HepG2 (cell line): ENCODE data around the gene DDX59. TPM values are rescaled to one million over a fixed set of nuclear protein-coding genes. Genes with fewer than 3 reads are reported as not detected.

ENCODE experiments used
- CREM ChIP-seq, 2 experiments: sonication (generic) in 1 of 2; formaldehyde crosslinking in 1 of 2; IDR thresholded peaks; 2 replicates each; pipeline versions ENCODE4 v1.4.0 to v1.6.1; 2016 to 2020; ENCODE audit warnings: antibody characterized with exemption in 1 of 2, mild to moderate bottlenecking in 1 of 2, missing genetic modification reagents in 1 of 2
- FOXC1 ChIP-seq: sonication (generic); formaldehyde crosslinking; IDR thresholded peaks from 2 replicates; pipeline ENCODE4 v1.8.0; 2022; ENCODE audit warnings: mild to moderate bottlenecking, missing genetic modification reagents, borderline replicate concordance
- GTF2F1 ChIP-seq: fragments of 150-350 bp; IDR thresholded peaks from 2 replicates; pipeline ENCODE4 v1.6.1; 2014; ENCODE audit warnings: low read length
- KMT2B ChIP-seq: IDR thresholded peaks from 2 replicates; pipeline ENCODE4 v1.6.1; 2016; ENCODE audit warnings: missing genetic modification reagents, missing compliant biosample characterization
- MED13 ChIP-seq: sonication (generic); formaldehyde crosslinking; IDR thresholded peaks from 2 replicates; pipeline ENCODE4 v1.5.0; 2020; ENCODE audit warnings: missing genetic modification reagents
- POLR2G ChIP-seq: fragments of 200-400 bp; formaldehyde crosslinking; IDR thresholded peaks from 2 replicates; pipeline ENCODE4 v1.6.1; 2018; ENCODE audit warnings: mild to moderate bottlenecking, low read depth, low read length, moderate library complexity
- PRDM10 ChIP-seq: sonication (generic); formaldehyde crosslinking; IDR thresholded peaks from 2 replicates; pipeline ENCODE4 v1.4.0; 2020; ENCODE audit warnings: low read depth, missing genetic modification reagents
- RBAK ChIP-seq: sonication (generic); formaldehyde crosslinking; IDR thresholded peaks from 2 replicates; pipeline ENCODE4 v1.5.1; 2020; ENCODE audit warnings: mild to moderate bottlenecking, missing genetic modification reagents
- SIN3B ChIP-seq: fragments of 150-350 bp; IDR thresholded peaks from 2 replicates; pipeline ENCODE4 v1.6.1; 2014; ENCODE audit warnings: low read length
- THRA ChIP-seq: sonication (generic); formaldehyde crosslinking; IDR thresholded peaks from 2 replicates; pipeline ENCODE4 v1.4.0; 2020; ENCODE audit warnings: missing genetic modification reagents, borderline replicate concordance
- TOPORS ChIP-seq: sonication (generic); formaldehyde crosslinking; IDR thresholded peaks from 2 replicates; pipeline ENCODE4 v1.8.0; 2023; ENCODE audit warnings: mild to moderate bottlenecking, missing genetic modification reagents
- ZBTB3 ChIP-seq: sonication (generic); formaldehyde crosslinking; IDR thresholded peaks from 2 replicates; pipeline ENCODE4 v1.4.0; 2020; ENCODE audit warnings: low read depth, mild to moderate bottlenecking, moderate library complexity, missing genetic modification reagents, borderline replicate concordance
- ZNF207 ChIP-seq: fragments of 450-650 bp; IDR thresholded peaks from 2 replicates; pipeline ENCODE4 v1.6.1; 2016; ENCODE audit warnings: antibody characterized with exemption, borderline replicate concordance
- ZNF280D ChIP-seq: sonication (generic); formaldehyde crosslinking; IDR thresholded peaks from 2 replicates; pipeline ENCODE4 v1.5.1; 2020; ENCODE audit warnings: mild to moderate bottlenecking, missing genetic modification reagents
- ZNF557 ChIP-seq: sonication (generic); formaldehyde crosslinking; IDR thresholded peaks from 2 replicates; pipeline ENCODE4 v1.4.0; 2020; ENCODE audit warnings: missing genetic modification reagents
- ZNF7 ChIP-seq: IDR thresholded peaks from 2 replicates; pipeline ENCODE4 v1.6.1; 2016; ENCODE audit warnings: missing biosample characterization, missing genetic modification reagents
- ZNF710 ChIP-seq: sonication (generic); formaldehyde crosslinking; IDR thresholded peaks from 2 replicates; pipeline ENCODE4 v1.5.0; 2020; ENCODE audit warnings: mild to moderate bottlenecking, missing genetic modification reagents, borderline replicate concordance
- ZNF782 ChIP-seq: sonication (generic); formaldehyde crosslinking; IDR thresholded peaks from 2 replicates; pipeline ENCODE4 v1.4.0; 2020; ENCODE audit warnings: missing genetic modification reagents, mild to moderate bottlenecking, borderline replicate concordance
- polyA plus RNA-seq, 8 experiments: library from polyadenylated mRNA; depleted of rRNA in 3 of 8; stranded (reverse) in 7 of 8; unstranded in 1 of 8; fragments of >200 nt; fragmentation: Illumina TruSeq in 4 of 8; extraction: Trizol in 4 of 8; gene quantifications; 2 replicates each; pipeline versions ENCODE4 v1.2.1 to v1.2.3, GENCODE V29; 2011 to 2016; ENCODE audit warnings: low read depth in 4 of 8, missing spikeins in 1 of 8, mixed read lengths in 1 of 8; ENCODE audit not compliant: insufficient read depth in 1 of 8
- total RNA-seq, 5 experiments: library from RNA; depleted of rRNA; stranded (reverse); fragments of >200 nt; fragmentation: Illumina TruSeq; extraction: Trizol; gene quantifications; 2 replicates each; pipeline ENCODE4 v1.2.3, GENCODE V29; 2016; ENCODE audit warnings: low read depth in 1 of 5

The DDX59 gene
- total and polyA plus RNA-seq, 2 of the 13 experiments (the other 11 are each of a cell fraction or from before 2014, with no cell fraction given): 12.1 to 14.8 TPM

- TF ChIP-seq ZNF280D (CRISPR knock-in tag) (no peak), GTF2F1 (no peak), ZBTB3 (CRISPR knock-in tag) (peak; percentile 48; the same call in 1 of the 2 replicates), RBAK (CRISPR knock-in tag) (no peak), MED13 (CRISPR knock-in tag) (peak; percentile 26; the same call in 1 of the 2 replicates), THRA (peak; percentile 74), POLR2G (peak; percentile 82), SIN3B (no peak), KMT2B (CRISPR knock-in tag) (peak; percentile 50), ZNF7 (CRISPR knock-in tag) (no peak), ZNF557 (CRISPR knock-in tag) (no peak), PRDM10 (CRISPR knock-in tag) (no peak; the same call in 1 of the 2 replicates), TOPORS (CRISPR knock-in tag) (peak; percentile 43; the same call in 1 of the 2 replicates), CREM (IDR thresholded peaks at IDR 0.05) (no peak), CREM (CRISPR knock-in tag; IDR thresholded peaks at IDR 0.05) (no peak), FOXC1 (peak; percentile 81; the same call in 1 of the 2 replicates), ZNF207 (no peak), ZNF710 (CRISPR knock-in tag) (peak; percentile 31; the same call in 1 of the 2 replicates), ZNF782 (peak; percentile 78)
These were observed at the start of gene DDX59 (continued) for GRCh38 chr1:200669314-200670241.
